DND-41 (cell line): ENCODE measurements around the gene TLN1.

Source experiments
- ATAC-seq: fragments of 200-7000 bp; cut with Tn5 transposase; 3 replicates; pipeline ENCODE4 v1.9.1; 2021; ENCODE audit warnings: low read depth; ENCODE audit not compliant: insufficient read depth
- DNase-seq: peaks from one replicate; pipeline ENCODE4 v3.0.0-alpha.2; 2020
- H2AFZ ChIP-seq: 2 replicates; pipeline ENCODE4 v1.6.0; 2012; ENCODE audit warnings: low read depth, low read length
- H3K27ac ChIP-seq: 2 replicates; pipeline ENCODE4 v1.5.1; 2012; ENCODE audit warnings: low read length, inconsistent platforms
- H3K27me3 ChIP-seq: fragments of 200-600 bp; sonication (generic); 2 replicates; pipeline ENCODE4 v1.6.0; 2012; ENCODE audit warnings: low read length, mild to moderate bottlenecking, inconsistent platforms; ENCODE audit not compliant: insufficient read depth, poor library complexity
- H3K36me3 ChIP-seq: 2 replicates; pipeline ENCODE4 v1.5.1; 2012; ENCODE audit warnings: low read length, inconsistent platforms; ENCODE audit not compliant: insufficient read depth
- H3K4me1 ChIP-seq: 2 replicates; pipeline ENCODE4 v1.5.1; 2012; ENCODE audit warnings: mild to moderate bottlenecking, low read length; ENCODE audit not compliant: insufficient read depth
- H3K4me2 ChIP-seq: 2 replicates; pipeline ENCODE4 v1.6.0; 2012; ENCODE audit warnings: mild to moderate bottlenecking, moderate library complexity, low read length, inconsistent platforms; ENCODE audit not compliant: insufficient read depth
- H3K4me3 ChIP-seq, 2 experiments: fragments of 200-600 bp in 1 of 2; shearing (Covaris generic) in 1 of 2; 2 replicates each; pipeline ENCODE4 v1.5.1; 2012 to 2016; ENCODE audit warnings: inconsistent platforms in 2 of 2, low read length in 2 of 2, mild to moderate bottlenecking in 2 of 2, low read depth in 1 of 2, moderate library complexity in 1 of 2
- H3K79me2 ChIP-seq: 2 replicates; pipeline ENCODE4 v1.6.0; 2012; ENCODE audit warnings: low read length, inconsistent platforms; ENCODE audit not compliant: insufficient read depth
- H3K9ac ChIP-seq: 2 replicates; pipeline ENCODE4 v1.6.0; 2012; ENCODE audit warnings: low read depth, mild to moderate bottlenecking, inconsistent platforms, low read length, moderate library complexity
- H3K9me3 ChIP-seq: 2 replicates; pipeline ENCODE4 v1.5.1; 2012; ENCODE audit warnings: low read length, moderate library complexity, mild to moderate bottlenecking, inconsistent platforms; ENCODE audit not compliant: insufficient read depth, severe bottlenecking
- H4K20me1 ChIP-seq: 2 replicates; pipeline ENCODE4 v1.6.0; 2012; ENCODE audit warnings: low read length; ENCODE audit not compliant: insufficient read depth
- CTCF ChIP-seq: IDR thresholded peaks from 2 replicates; pipeline ENCODE4 v1.5.1; 2012; ENCODE audit warnings: borderline replicate concordance, low read length, moderate library complexity, mild to moderate bottlenecking; ENCODE audit not compliant: poor library complexity, severe bottlenecking; ENCODE audit errors: extremely low read depth
- EZH2 ChIP-seq: IDR thresholded peaks from 3 replicates; pipeline ENCODE4 v1.6.1; 2012; ENCODE audit warnings: borderline replicate concordance, low read depth, mild to moderate bottlenecking, moderate library complexity, low read length, inconsistent platforms; ENCODE audit not compliant: severe bottlenecking

TLN1 gene

GRCh38 chr9:35746583-35746982 is 14.6 kb upstream of the TLN1 start:
- Histone ChIP-seq H3K4me3 (peak overlapping the region in 1 of 2 experiments; percentile 78; a peak in 2 of 4 replicates), H3K4me1 (peaks cover 52% of the 10 kb centered on the region), H3K79me2 (peaks cover 21% of the 10 kb centered on the region), H4K20me1 (no peaks in the 10 kb centered on the region), H3K9me3 (no peaks in the 10 kb centered on the region), H3K27ac (no peak overlapping the region), H3K27me3 (no peaks in the 10 kb centered on the region), H2AFZ (no peak overlapping the region), H3K36me3 (peaks cover 23% of the 10 kb centered on the region), H3K9ac (peak overlapping the region; percentile 20; the same call in 1 of the 2 replicates), H3K4me2 (peak overlapping the region; percentile 98)
- TF ChIP-seq CTCF: no peak
- TF ChIP-seq EZH2: no peak
- no peak for ATAC-seq
- DNase-seq: no peak

- H2AFZ ChIP-seq: no peak overlapping the region
- H3K27ac ChIP-seq: no peak overlapping the region
- H3K9ac ChIP-seq: no peak overlapping the region
- H3K4me3 ChIP-seq: no peak overlapping the region
- H3K9me3 ChIP-seq: no peaks in the 10 kb centered on the region
- no peaks in the 10 kb centered on the region for H4K20me1 ChIP-seq
- no peak for ATAC-seq
- H3K4me1 ChIP-seq: peaks cover 50% of the 10 kb centered on the region
- TF ChIP-seq CTCF: no peak
- TF ChIP-seq EZH2: no peak
- peaks cover 29% of the 10 kb centered on the region for H3K36me3 ChIP-seq
- DNase-seq: no peak
- no peaks in the 10 kb centered on the region for H3K27me3 ChIP-seq
- peaks cover 21% of the 10 kb centered on the region for H3K79me2 ChIP-seq
- peak overlapping the region; percentile 98 for H3K4me2 ChIP-seq
Measured at GRCh38 chr9:35745569-35745968, 13.6 kb upstream of the TLN1 start.

GRCh38 chr9:35743880-35744518 is 12.0 kb upstream of the TLN1 start:
- Histone ChIP-seq H3K36me3 (peaks cover 44% of the 10 kb centered on the region), H3K27ac (no peak overlapping the region), H4K20me1 (no peaks in the 10 kb centered on the region), H3K4me1 (peaks cover 37% of the 10 kb centered on the region), H3K4me2 (no peak overlapping the region), H3K9me3 (no peaks in the 10 kb centered on the region), H3K4me3 (no peak overlapping the region), H3K27me3 (no peaks in the 10 kb centered on the region), H3K79me2 (peaks cover 21% of the 10 kb centered on the region), H2AFZ (no peak overlapping the region), H3K9ac (no peak overlapping the region)
- DNase-seq: no peak
- ATAC-seq: no peak
- TF ChIP-seq CTCF: no peak
- TF ChIP-seq EZH2: no peak

GRCh38 chr9:35743452-35743851 is 11.5 kb upstream of the TLN1 start:
- peaks cover 21% of the 10 kb centered on the region for H3K79me2 ChIP-seq
- H3K27ac ChIP-seq: no peak overlapping the region
- H3K4me3 ChIP-seq: no peak overlapping the region
- TF ChIP-seq CTCF (no peak), EZH2 (no peak)
- no peak for ATAC-seq
- no peak overlapping the region for H2AFZ ChIP-seq
- no peaks in the 10 kb centered on the region for H4K20me1 ChIP-seq
- no peak overlapping the region for H3K9ac ChIP-seq
- no peak for DNase-seq
- no peaks in the 10 kb centered on the region for H3K27me3 ChIP-seq
- peaks cover 50% of the 10 kb centered on the region for H3K36me3 ChIP-seq
- no peaks in the 10 kb centered on the region for H3K9me3 ChIP-seq
- H3K4me1 ChIP-seq: peaks cover 35% of the 10 kb centered on the region
- H3K4me2 ChIP-seq: no peak overlapping the region
